Measurements from ENCODE around the gene DLST.

Gene DLST

GRCh38 chr14:74896400-74896799, 14.7 kb downstream of the DLST start:
- FAIRE-seq (no peak), DNase-seq (ENCODE audit: low spot score) (no peak)

- no peak for FAIRE-seq
- no peak for DNase-seq (ENCODE audit: low spot score)
These were observed 15.9 kb downstream of the DLST start for GRCh38 chr14:74897642-74898041.

- FAIRE-seq: no peak
- DNase-seq (ENCODE audit: low spot score): no peak
These were observed 16.4 kb downstream of the DLST start for GRCh38 chr14:74898083-74898482.

GRCh38 chr14:74898694-74899093, 17.0 kb downstream of the DLST start:
- FAIRE-seq (no peak), DNase-seq (ENCODE audit: low spot score) (no peak)

GRCh38 chr14:74902941-74903705, 21.4 kb downstream of the DLST start:
- DNase-seq (ENCODE audit: low spot score) (no peak), FAIRE-seq (no peak)

GRCh38 chr14:74904635-74905503, 23.2 kb downstream of the DLST start:
- DNase-seq (ENCODE audit: low spot score): no peak
- FAIRE-seq: no peak

GRCh38 chr14:74905595-74906142, 24.0 kb downstream of the DLST start:
- DNase-seq (ENCODE audit: low spot score): no peak
- FAIRE-seq: no peak

- FAIRE-seq (no peak), DNase-seq (ENCODE audit: low spot score) (no peak)
These were observed 25.3 kb downstream of the DLST start for GRCh38 chr14:74906925-74907521.

GRCh38 chr14:74907744-74908143, 26.0 kb downstream of the DLST start:
- FAIRE-seq (no peak), DNase-seq (ENCODE audit: low spot score) (no peak)

GRCh38 chr14:74908861-74909341, 27.2 kb downstream of the DLST start:
- FAIRE-seq (no peak), DNase-seq (ENCODE audit: low spot score) (no peak)

GRCh38 chr14:74909501-74909900, 27.8 kb downstream of the DLST start:
- FAIRE-seq: no peak
- no peak for DNase-seq (ENCODE audit: low spot score)

GRCh38 chr14:74909911-74910310, 28.2 kb downstream of the DLST start:
- DNase-seq (ENCODE audit: low spot score): no peak
- no peak for FAIRE-seq

- DNase-seq (ENCODE audit: low spot score) (no peak), FAIRE-seq (no peak)
These were observed 28.8 kb downstream of the DLST start for GRCh38 chr14:74910556-74910955.

- DNase-seq (ENCODE audit: low spot score): no peak
- no peak for FAIRE-seq
These were observed 29.5 kb downstream of the DLST start for GRCh38 chr14:74911221-74911620.

GRCh38 chr14:74911704-74912103, 30.0 kb downstream of the DLST start:
- no peak for DNase-seq (ENCODE audit: low spot score)
- FAIRE-seq: no peak

- DNase-seq (ENCODE audit: low spot score) (no peak), FAIRE-seq (no peak)
These were observed 30.4 kb downstream of the DLST start for GRCh38 chr14:74912111-74912510.

GRCh38 chr14:74912801-74913200, 31.1 kb downstream of the DLST start:
- DNase-seq (ENCODE audit: low spot score) (no peak), FAIRE-seq (no peak)

GRCh38 chr14:74913393-74913910, 31.7 kb downstream of the DLST start:
- DNase-seq (ENCODE audit: low spot score) (no peak), FAIRE-seq (no peak)

GRCh38 chr14:74913986-74914573, 32.4 kb downstream of the DLST start:
- FAIRE-seq: no peak
- no peak for DNase-seq (ENCODE audit: low spot score)

- no peak for FAIRE-seq
- DNase-seq (ENCODE audit: low spot score): no peak
These were observed 33.7 kb downstream of the DLST start for GRCh38 chr14:74915426-74915825.

- DNase-seq (ENCODE audit: low spot score): no peak
- no peak for FAIRE-seq
These were observed 34.1 kb downstream of the DLST start for GRCh38 chr14:74915826-74916225.
